K562 (cell line): ENCODE measurements around the gene HCRT. TPM values are rescaled to one million over a fixed set of nuclear protein-coding genes. Genes with fewer than 3 reads are reported as not detected.

Source experiments
- ATAC-seq: fragments of 200-7000 bp; cut with Tn5 transposase; 3 replicates; pipeline ENCODE4 v1.9.1; 2020; ENCODE audit warnings: moderate library complexity
- BruUV-seq: library from RNA; stranded (reverse); fragments of 400-500 nt; replicated peaks from 2 replicates; lab custom pipeline; 2021; lab: Mats Ljungman, UMichigan
- CTCF ChIA-PET: fragments of 300-600 bp; formaldehyde crosslinking; extraction: SDS; loops from one replicate; lab custom pipeline; 2021; ENCODE audit warnings: low intra/inter-chr PET ratio; lab: Yijun Ruan, JAX
- POLR2A ChIA-PET: fragments of 300-600, 350-650 bp; sonication (Branson Sonifier 250); formaldehyde crosslinking; extraction: SDS; loops from one replicate; lab custom pipeline; 2021; ENCODE audit warnings: antibody characterized with exemption, inconsistent platforms; lab: Yijun Ruan, JAX
- DNase-seq, 4 experiments: peaks; one replicate each; pipeline versions ENCODE4 v3.0.0 to v3.0.0-alpha.2; 2011 to 2018; ENCODE audit warnings: low spot score in 3 of 4, mixed read lengths in 3 of 4; ENCODE audit errors: extremely low read depth in 1 of 4
- FAIRE-seq: peaks from 2 replicates; lab custom pipeline; 2011; peaks lifted over from hg19 to GRCh38; lab: Jason Lieb, UNC
- H2AFZ ChIP-seq: 2 replicates; pipeline ENCODE4 v1.6.0; 2011; ENCODE audit warnings: low read depth, low read length, control low read depth, inconsistent platforms
- H3K27ac ChIP-seq: fragments of 200-600 bp; 3 replicates; pipeline ENCODE4 v1.8.0; 2011; ENCODE audit warnings: low read depth, mild to moderate bottlenecking, control low read depth, inconsistent platforms, low read length, moderate library complexity, mixed read lengths; ENCODE audit errors: extremely low read depth
- H3K27me3 ChIP-seq, 2 experiments: fragments of 300-600 bp in 1 of 2; 2 replicates in 1 of 2; 3 replicates in 1 of 2; pipeline versions ENCODE4 v1.6.0 to v1.8.0; 2011; ENCODE audit warnings: inconsistent platforms in 2 of 2, low read length in 2 of 2, mild to moderate bottlenecking in 1 of 2, mixed read lengths in 1 of 2, moderate library complexity in 1 of 2; ENCODE audit not compliant: control insufficient read depth in 2 of 2, insufficient read depth in 2 of 2
- H3K36me3 ChIP-seq: fragments of 300-600 bp; 3 replicates; pipeline ENCODE4 v1.8.0; 2011; ENCODE audit warnings: mild to moderate bottlenecking, low read length, inconsistent platforms; ENCODE audit not compliant: control insufficient read depth, insufficient read depth
- H3K4me1 ChIP-seq, 2 experiments: fragments of 200-600 bp in 1 of 2; replicated peaks in 1 of 2; 2 replicates in 1 of 2; 3 replicates in 1 of 2; pipeline versions ENCODE4 v1.5.1 to v1.8.0; 2011; ENCODE audit warnings: inconsistent platforms in 2 of 2, low read length in 2 of 2, mild to moderate bottlenecking in 1 of 2, mixed read lengths in 1 of 2, moderate library complexity in 1 of 2; ENCODE audit not compliant: control insufficient read depth in 2 of 2, insufficient read depth in 2 of 2
- H3K4me2 ChIP-seq: 2 replicates; pipeline ENCODE4 v1.6.1; 2011; ENCODE audit warnings: low read length, control low read depth, inconsistent platforms, mixed read lengths; ENCODE audit not compliant: insufficient read depth
- H3K4me3 ChIP-seq: fragments of 200-600 bp; sonication (generic), shearing (Covaris generic); 2 replicates; pipeline ENCODE4 v1.5.1; 2016; ENCODE audit warnings: control low read depth, inconsistent platforms
- H3K79me2 ChIP-seq: fragments of 200-600 bp; 3 replicates; pipeline ENCODE4 v1.8.0; 2011; ENCODE audit warnings: low read length, inconsistent platforms; ENCODE audit not compliant: control insufficient read depth, insufficient read depth
- H3K9ac ChIP-seq, 2 experiments: 2 replicates each; pipeline versions ENCODE4 v1.6.0 to v1.6.1; 2011; ENCODE audit warnings: low read depth in 2 of 2, low read length in 2 of 2, control low read depth in 1 of 2, inconsistent platforms in 1 of 2, mild to moderate bottlenecking in 1 of 2, mixed read lengths in 1 of 2; ENCODE audit not compliant: insufficient read depth in 1 of 2
- H3K9me1 ChIP-seq: one replicate; pipeline ENCODE4 v1.6.0; 2011; ENCODE audit warnings: inconsistent platforms, mild to moderate bottlenecking, low read length, moderate library complexity; ENCODE audit not compliant: control insufficient read depth, insufficient read depth
- H3K9me3 ChIP-seq: replicated peaks from 2 replicates; pipeline ENCODE4 v1.5.1; 2011; ENCODE audit warnings: low read depth, low read length, inconsistent platforms; ENCODE audit not compliant: control insufficient read depth, insufficient read depth
- H4K20me1 ChIP-seq: replicated peaks from 2 replicates; pipeline ENCODE4 v1.6.1; 2011; ENCODE audit warnings: low read length, inconsistent platforms, mixed read lengths; ENCODE audit not compliant: control insufficient read depth, insufficient read depth
- FOXK1 ChIP-seq: sonication (generic); formaldehyde crosslinking; IDR thresholded peaks from 2 replicates; pipeline ENCODE4 v1.8.0; 2022; ENCODE audit warnings: missing genetic modification reagents, mild to moderate bottlenecking, borderline replicate concordance
- MTA1 ChIP-seq: fragments of 450-650 bp; IDR thresholded peaks from 2 replicates; pipeline ENCODE4 v1.6.1; 2017; ENCODE audit warnings: borderline replicate concordance
- RFX5 ChIP-seq: IDR thresholded peaks from 2 replicates; pipeline ENCODE4 v1.6.1; 2011; ENCODE audit warnings: low read depth, mild to moderate bottlenecking, improper control_type of control experiment, low read length
- TCF3 ChIP-seq: sonication (generic); formaldehyde crosslinking; IDR thresholded peaks from 2 replicates; pipeline ENCODE4 v1.4.0; 2020; ENCODE audit warnings: mild to moderate bottlenecking, missing genetic modification reagents
- TCFL5 ChIP-seq: fragments of 250-450 bp; sonication (Bioruptor Pico); conservative IDR thresholded peaks from 2 replicates; pipeline ENCODE4 v1.6.1; 2021; ENCODE audit warnings: mild to moderate bottlenecking, moderate library complexity, matching md5 sums
- ZNF551 ChIP-seq: fragments of 250-450 bp; sonication (Bioruptor Pico); IDR thresholded peaks from 2 replicates; pipeline ENCODE4 v1.5.0; 2021; ENCODE audit warnings: mild to moderate bottlenecking, moderate library complexity
- WGBS: fragments of 100-300 bp; shearing (Covaris generic); methylation state at CpG from one replicate; pipeline ENCODE4 v1.1.6; 2016; ENCODE audit warnings: low coverage, mixed read lengths; ENCODE audit not compliant: insufficient coverage; ENCODE audit errors: missing lambda C conversion rate; 5-methylcytosine and 5-hydroxymethylcytosine counted together
- in situ Hi-C: fragments of 300-500 bp; cut with MboI; formaldehyde crosslinking; loops from 4 replicates; pipeline ENCODE4 v1.15.0; 2018; ENCODE audit warnings: inconsistent platforms, mixed read lengths
- intact Hi-C: fragments of 100-400 bp; cut with micrococcal nuclease; formaldehyde crosslinking; loops from 2 replicates; pipeline ENCODE4 v1.14.2; 2022
- polyA plus RNA-seq, 8 experiments: library from polyadenylated mRNA; depleted of rRNA in 4 of 8; stranded (reverse) in 5 of 8; unstranded in 3 of 8; fragments of >200 nt; fragmentation: Nextera tagmentation in 2 of 8; fragmentation: Illumina TruSeq in 1 of 8; extraction: Ambion mirVana in 2 of 8; extraction: Trizol in 1 of 8; gene quantifications; 2 replicates each; pipeline versions ENCODE4 v1.2.1 to v1.2.3, GENCODE V29; 2011 to 2014; ENCODE audit warnings: inconsistent platforms in 1 of 8, missing spikeins in 1 of 8
- total RNA-seq, 7 experiments: library from RNA; depleted of rRNA in 6 of 7; stranded (reverse); fragments of >200 nt in 6 of 7; fragmentation: Illumina TruSeq in 2 of 7; extraction: Trizol in 2 of 7; gene quantifications; 2 replicates each; pipeline versions ENCODE4 v1.2.1 to v1.2.3, GENCODE V29; 2011 to 2021; ENCODE audit warnings: low replicate concordance in 1 of 7
- TF ChIP-seq, protein P1 (sequence below): fragments of 450-650 bp; IDR thresholded peaks from 2 replicates; pipeline ENCODE4 v1.6.1; 2016; ENCODE audit warnings: low read depth

The HCRT gene
- total and polyA plus RNA-seq, 9 of the 15 experiments (the other 6 are each of a cell fraction or from before 2014, with no cell fraction given) = not detected

DNA sequence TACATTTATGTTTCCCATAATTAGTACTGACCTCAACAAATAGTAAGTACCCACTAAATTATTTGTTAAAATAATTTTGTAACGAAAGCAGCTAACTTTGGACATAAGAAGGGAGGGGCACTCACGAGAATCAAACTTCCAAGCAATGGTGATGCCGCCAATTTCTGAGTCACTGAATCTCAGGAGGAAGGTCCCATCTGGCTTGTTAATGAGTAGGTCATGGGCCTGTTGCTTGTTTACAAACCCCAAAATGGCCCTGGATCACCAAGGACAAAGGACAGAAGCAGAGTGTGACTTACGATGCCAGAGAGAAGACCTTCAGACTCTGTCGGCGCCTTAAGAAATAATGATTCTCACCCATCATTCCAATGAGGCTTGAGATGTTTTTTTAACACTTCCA is 24.8 kb upstream of the HCRT start:
- no TSS peak for BruUV-seq
- Histone ChIP-seq H3K79me2 (no peaks in the 10 kb centered on the region), H2AFZ (no peak overlapping the region), H3K9me1 (no peaks in the 10 kb centered on the region), H3K27ac (no peak overlapping the region), H3K27me3 (no peaks in the 10 kb centered on the region), H3K4me3 (no peak overlapping the region), H3K9me3 (no peaks in the 10 kb centered on the region), H3K4me1 (no peaks in the 10 kb centered on the region), H3K36me3 (peaks cover 97% of the 10 kb centered on the region), H4K20me1 (no peaks in the 10 kb centered on the region), H3K4me2 (no peak overlapping the region), H3K9ac (no peak overlapping the region)
- 95% methylated on average over 6 of the region's 6 CpGs for WGBS
- no peak for DNase-seq
- ATAC-seq = no peak
- in situ Hi-C loops = no loop called here
- ChIA-PET CTCF (no interaction called here), POLR2A (no interaction called here)
- FAIRE-seq = no peak
- intact Hi-C loops = no loop called here
- no peak for TF ChIP-seq TCF3 (CRISPR knock-in tag)
- TF ChIP-seq ZNF551 (CRISPR knock-in tag) = no peak
- TF ChIP-seq RFX5 = no peak
- no peak for TF ChIP-seq MTA1
- TF ChIP-seq TCFL5 = no peak
- no peak for TF ChIP-seq FOXK1 (CRISPR knock-in tag)
- TF ChIP-seq, protein P1, sequence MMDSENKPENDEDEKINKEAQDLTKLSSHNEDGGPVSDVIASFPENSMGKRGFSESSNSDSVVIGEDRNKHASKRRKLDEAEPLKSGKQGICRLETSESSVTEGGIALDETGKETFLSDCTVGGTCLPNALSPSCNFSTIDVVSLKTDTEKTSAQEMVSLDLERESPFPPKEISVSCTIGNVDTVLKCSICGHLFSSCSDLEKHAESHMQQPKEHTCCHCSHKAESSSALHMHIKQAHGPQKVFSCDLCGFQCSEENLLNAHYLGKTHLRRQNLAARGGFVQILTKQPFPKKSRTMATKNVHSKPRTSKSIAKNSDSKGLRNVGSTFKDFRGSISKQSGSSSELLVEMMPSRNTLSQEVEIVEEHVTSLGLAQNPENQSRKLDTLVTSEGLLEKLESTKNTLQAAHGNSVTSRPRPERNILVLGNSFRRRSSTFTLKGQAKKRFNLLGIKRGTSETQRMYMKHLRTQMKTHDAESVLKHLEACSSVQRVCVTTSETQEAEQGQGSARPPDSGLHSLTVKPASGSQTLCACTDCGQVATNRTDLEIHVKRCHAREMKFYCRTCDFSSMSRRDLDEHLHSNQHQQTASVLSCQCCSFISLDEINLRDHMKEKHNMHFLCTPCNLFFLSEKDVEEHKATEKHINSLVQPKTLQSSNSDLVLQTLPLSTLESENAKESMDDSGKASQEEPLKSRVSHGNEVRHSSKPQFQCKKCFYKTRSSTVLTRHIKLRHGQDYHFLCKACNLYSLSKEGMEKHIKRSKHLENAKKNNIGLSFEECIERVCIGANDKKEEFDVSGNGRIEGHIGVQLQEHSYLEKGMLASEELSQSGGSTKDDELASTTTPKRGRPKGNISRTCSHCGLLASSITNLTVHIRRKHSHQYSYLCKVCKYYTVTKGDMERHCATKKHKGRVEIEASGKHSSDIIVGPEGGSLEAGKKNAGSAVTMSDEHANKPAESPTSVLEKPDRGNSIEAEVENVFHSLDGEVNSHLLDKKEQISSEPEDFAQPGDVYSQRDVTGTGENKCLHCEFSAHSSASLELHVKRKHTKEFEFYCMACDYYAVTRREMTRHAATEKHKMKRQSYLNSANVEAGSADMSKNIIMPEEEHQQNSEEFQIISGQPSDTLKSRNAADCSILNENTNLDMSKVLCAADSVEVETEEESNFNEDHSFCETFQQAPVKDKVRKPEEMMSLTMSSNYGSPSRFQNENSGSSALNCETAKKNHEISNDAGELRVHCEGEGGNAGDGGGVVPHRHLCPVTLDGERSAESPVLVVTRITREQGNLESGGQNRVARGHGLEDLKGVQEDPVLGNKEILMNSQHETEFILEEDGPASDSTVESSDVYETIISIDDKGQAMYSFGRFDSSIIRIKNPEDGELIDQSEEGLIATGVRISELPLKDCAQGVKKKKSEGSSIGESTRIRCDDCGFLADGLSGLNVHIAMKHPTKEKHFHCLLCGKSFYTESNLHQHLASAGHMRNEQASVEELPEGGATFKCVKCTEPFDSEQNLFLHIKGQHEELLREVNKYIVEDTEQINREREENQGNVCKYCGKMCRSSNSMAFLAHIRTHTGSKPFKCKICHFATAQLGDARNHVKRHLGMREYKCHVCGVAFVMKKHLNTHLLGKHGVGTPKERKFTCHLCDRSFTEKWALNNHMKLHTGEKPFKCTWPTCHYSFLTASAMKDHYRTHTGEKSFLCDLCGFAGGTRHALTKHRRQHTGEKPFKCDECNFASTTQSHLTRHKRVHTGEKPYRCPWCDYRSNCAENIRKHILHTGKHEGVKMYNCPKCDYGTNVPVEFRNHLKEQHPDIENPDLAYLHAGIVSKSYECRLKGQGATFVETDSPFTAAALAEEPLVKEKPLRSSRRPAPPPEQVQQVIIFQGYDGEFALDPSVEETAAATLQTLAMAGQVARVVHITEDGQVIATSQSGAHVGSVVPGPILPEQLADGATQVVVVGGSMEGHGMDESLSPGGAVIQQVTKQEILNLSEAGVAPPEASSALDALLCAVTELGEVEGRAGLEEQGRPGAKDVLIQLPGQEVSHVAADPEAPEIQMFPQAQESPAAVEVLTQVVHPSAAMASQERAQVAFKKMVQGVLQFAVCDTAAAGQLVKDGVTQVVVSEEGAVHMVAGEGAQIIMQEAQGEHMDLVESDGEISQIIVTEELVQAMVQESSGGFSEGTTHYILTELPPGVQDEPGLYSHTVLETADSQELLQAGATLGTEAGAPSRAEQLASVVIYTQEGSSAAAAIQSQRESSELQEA = no peak
